GM21360 (cell line): ENCODE data around the gene SBK2.
A peak's percentile ranks its signal among the peaks of the same experiment; 100 is the strongest.

ENCODE experiments used
- ATAC-seq: cut with Tn5 transposase; IDR thresholded peaks from one replicate; pipeline ENCODE4 v1.9.1; 2021; ENCODE audit warnings: mild to moderate bottlenecking, moderate library complexity; ENCODE audit not compliant: unreplicated experiment

The SBK2 gene

DNA sequence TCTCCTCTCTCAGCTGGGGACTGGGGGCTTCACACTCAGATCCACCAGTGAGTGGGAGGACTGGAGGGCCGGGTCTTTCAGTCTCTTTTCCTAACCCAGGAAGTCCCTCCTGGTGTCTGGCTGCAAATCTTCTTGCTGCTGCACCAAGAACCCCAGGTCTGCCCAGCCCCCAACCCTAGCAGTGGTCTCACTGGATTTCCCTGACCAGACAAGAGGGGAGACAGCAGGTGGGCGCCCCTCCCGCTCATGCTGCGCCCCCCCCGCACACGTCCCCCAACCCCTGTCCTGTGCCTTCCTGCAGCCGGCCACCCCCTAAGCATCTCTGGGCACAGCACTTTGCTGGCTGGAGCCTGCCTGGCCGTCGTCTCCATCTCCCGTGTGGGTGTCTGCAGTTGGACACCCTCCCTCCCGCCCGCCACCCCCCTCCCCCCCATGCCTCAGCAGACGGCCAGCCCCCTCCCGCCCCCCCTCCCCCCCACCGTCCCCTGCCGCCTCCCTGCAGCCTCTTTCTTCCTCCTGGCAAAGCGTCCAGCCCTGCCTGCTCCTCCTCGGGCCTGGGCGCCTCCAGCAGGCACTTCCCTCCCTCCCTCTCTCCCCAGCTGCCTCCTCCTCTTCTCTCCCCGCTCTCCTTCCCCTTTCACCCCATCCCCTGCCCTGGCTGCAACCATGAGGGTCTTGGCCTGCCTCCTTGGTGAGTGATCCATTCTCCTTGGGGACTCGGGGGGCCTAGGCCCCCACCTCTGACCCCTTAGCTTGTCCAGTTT is 48.8 kb downstream of the SBK2 start, which contains the start of gene SSC5D:
TSS of gene SSC5D (plus strand) at position 513 of the 764 bp plus-strand sequence. CDS start at position 667, 154 bp downstream.
- no peak for ATAC-seq

DNA sequence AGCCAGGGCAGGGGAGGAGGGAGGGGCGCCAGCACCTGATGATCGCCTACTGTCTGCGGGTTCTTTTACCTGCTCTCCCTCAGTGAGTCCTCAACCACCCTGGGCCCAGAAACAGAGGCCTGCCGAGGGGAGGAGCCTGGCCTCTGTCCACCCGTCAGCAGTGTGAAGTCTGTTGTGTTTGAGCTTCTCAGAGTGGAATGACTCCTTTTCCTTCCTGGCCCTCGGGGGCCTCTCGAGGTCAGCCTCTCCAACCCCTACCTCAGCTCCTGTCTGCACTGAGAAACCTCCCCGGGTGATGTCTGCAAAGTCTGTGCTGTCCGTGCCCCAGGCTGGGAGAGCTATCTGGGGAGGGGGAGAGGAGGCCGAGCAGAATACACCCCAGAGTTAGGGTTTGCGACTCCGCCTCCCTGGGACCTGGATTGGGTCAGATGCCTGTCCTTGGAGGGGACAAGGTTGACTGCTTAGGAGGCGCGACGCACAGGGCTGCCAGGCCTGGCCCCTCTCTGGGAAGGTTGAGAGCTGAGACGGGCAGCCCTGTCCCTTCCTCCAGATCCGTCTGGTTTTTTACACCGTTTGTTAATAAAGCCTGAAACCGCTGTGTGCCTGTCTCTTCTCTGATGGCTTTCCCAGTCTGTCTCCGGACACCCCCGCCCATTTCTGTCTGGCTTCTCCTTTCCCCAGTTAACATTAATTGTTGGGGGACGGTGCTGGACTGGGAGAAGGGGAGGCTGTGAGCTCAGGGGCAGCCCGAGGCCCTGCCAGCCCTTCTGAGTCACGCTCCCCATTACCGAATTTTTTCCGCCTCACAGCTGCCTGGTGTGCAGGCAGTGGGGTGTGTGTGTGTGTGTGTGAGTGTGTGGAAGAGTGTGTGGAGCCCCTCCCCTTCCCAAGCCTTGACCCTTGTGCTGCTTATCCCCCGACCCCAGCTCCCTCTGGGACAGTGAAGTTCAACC is 49.7 kb downstream of the SBK2 start:
- no peak for ATAC-seq

DNA sequence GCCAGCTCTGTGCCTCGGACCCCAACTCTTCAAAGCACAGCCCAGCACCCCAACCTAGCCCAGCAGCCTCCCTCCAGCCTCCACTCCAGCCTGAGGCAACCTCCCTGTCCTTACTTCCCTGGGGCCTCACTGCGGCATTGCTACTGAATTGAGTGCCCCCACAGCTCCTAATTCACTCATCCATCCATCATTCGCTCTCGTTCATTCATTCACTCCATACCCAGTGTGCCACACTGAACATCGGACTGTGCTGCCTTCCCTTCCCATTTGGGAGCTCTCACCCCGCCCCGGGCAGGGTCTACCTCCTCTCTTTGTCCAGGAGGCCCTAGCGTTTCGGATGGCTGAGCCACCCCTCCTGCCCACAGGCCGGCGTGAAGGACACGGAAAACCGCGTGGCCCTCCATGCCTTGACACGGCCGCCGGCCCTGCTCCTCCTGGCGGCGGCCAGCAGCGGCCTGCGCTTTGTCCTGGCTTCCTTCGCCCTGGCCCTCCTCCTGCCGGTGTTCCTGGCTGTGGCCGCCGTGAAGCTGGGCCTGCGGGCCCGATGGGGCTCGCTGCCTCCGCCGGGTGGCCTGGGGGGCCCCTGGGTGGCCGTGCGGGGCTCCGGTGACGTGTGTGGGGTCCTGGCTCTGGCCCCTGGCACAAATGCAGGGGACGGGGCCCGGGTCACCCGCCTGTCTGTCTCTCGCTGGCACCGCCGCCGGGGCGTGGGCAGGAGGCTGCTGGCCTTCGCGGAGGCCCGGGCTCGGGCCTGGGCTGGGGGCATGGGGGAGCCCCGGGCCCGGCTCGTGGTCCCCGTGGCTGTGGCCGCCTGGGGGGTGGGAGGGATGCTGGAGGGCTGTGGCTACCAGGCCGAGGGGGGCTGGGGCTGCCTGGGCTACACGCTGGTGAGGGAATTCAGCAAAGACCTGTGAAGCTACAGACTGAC is 50.6 kb downstream of the SBK2 start:
- no peak for ATAC-seq

DNA sequence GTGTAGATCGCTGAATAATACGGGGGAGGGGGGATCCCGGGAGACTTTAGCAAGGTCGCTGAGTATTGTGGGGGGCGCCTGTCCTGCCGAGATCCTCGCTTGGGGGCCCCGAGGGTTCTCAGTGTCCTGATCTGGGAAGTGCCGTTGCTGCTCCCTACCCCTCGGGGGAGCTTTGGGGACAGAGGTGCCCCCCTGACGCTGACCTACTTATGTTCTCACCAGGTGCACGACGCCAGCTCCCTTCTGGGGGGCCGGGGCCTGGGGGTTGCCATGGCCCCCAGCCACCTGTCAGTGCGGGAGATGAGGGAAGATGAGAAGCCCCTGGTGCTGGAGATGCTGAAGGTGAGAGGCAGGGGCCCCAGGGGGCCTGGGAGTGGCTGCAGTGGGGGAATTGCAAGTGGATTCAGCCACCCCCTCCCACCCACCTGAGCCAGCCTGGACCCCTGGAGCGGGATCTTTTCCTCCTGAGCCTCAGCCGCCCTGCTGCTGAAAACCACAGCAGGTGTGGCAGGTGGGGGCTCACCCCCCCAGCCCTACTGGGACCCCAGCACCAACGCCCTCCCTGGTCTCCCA is 51.4 kb downstream of the SBK2 start:
- no peak for ATAC-seq

DNA sequence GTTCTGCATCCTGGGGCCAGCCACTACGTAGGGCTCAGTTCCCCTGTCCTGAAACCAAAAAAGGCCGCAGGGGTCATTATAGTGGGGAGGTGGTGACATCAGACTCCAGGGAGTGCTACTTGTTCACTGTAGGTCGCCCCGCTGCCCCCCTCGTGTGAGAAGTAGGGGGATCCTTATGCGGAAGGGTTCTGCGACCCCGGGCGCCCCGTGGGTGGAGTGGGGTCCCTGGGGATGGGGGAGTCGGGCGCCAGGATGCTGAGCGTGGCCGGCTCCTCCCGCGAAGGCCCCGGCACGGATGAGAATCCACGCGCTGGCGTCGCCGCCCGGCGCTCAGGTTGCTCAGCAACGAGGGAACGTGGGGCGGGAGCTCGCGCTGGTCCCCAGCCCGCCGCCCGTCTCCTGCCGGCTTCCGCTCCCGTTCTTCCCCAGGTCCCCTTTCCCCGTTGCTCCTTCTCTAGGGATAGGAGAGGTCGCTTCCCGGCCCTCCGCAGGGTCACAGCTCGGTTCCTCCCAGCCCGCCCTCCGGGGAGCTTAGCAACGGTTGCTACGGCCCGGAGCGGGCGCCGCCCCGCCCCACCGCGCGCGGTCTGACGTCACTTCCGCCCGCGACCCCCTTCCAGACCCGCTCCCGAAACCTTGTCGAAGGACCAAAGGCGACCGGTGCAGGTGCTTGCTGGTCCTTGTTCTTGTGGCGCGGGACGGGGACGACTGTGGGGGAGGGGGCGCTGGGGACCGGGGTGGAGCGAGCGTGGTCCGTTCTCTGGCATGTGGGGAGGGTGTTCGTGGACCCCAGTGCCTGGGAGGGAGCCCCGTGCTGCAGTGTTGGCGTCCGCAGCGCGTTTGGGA is 52.1 kb downstream of the SBK2 start, which contains the start of gene NAT14:
TSS of gene NAT14 (plus strand) at position 596 of the 846 bp plus-strand sequence. CDS start 521 bp downstream, outside the sequence.
- peak; percentile 63 for ATAC-seq

DNA sequence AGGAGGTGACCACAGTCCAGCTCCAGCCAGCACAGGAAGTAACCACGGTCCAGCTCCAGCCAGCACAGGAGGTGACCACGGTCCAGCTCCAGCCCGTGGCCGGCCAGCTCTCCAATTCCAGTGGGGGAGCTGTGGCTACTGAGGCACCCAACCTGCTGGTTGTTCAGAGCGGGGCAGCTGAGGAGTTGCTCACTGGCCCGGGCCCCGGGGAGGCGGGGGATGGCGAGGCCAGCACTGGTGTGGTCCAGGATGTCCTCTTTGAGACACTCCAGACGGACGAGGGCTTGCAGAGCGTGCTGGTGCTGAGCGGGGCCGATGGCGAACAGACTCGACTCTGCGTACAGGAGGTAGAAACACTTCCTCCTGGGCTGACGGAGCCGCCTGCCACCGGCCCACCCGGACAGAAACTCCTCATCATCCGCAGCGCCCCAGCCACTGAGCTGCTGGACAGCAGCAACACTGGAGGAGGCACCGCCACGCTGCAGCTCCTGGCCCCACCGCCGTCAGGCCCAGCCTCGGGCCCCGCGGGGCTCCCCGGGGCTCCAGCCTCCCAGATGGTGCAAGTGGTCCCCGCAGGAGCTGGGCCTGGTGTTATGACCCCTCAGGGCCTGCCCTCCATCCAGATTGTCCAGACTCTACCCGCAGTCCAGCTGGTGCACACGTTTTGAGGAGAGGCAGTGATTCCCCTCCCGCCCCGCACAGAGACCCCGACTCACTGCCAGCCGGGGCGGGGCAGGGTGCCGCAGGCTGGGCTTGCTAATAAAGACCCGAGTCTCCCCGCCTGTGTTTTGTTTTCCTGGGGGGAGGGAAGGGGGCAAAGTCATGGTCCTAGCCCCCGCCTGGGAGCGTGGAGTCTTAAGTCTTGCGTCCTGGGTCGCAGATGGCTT is 53.0 kb downstream of the SBK2 start:
- ATAC-seq: no peak

DNA sequence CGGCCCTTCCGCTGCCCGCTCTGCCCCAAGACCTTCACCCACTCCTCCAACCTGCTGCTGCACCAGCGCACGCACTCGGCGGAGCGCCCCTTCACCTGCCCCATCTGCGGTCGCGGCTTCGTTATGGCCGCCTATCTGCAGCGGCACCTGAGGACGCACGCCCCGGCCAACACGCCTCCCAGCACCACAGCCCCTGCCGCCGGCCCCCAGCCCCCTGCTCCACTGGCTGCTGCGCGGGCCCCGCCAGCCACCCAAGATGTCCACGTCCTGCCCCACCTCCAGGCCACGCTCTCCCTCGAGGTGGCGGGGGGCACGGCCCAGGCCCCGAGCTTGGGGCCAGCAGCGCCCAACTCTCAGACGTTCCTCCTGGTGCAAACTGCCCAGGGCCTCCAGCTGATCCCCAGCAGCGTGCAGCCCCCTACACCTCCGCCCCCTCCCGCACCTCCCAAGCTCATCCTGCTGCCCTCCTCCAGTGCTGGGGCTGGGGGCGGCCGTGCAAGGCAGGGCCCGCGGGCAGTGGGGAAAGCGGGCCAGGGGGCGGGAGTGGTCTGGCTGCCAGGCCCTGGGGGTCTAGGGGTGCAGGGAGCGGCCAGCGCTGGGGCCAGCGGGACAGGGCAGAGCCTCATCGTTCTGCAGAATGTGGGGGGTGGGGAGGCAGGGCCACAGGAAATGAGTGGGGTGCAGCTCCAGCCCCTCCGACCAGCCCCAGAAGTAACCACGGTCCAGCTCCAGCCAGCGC is 53.8 kb downstream of the SBK2 start:
- ATAC-seq: no peak

DNA sequence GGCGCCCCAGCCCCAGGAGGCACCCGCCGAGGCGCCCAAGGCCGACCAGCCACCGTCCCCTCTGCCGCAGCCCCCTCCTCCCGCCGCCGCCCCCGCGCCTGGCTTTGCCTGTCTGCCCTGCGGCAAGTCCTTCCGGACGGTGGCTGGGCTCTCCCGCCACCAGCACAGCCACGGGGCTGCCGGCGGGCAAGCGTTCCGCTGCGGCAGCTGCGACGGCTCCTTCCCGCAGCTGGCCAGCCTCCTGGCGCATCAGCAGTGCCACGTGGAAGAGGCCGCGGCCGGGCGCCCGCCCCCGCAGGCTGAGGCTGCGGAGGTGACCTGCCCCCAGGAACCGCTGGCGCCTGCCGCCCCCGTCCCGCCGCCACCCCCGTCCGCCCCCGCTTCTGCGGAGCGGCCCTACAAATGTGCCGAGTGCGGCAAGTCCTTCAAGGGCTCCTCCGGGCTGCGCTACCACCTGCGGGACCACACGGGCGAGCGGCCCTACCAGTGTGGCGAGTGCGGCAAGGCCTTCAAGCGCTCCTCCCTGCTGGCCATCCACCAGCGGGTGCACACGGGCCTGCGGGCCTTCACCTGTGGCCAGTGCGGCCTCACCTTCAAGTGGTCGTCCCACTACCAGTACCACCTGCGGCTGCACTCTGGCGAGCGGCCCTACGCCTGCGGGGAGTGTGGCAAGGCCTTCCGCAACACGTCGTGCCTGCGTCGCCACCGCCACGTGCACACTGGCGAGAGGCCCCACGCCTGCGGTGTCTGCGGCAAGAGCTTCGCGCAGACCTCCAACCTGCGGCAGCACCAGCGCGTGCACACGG is 54.6 kb downstream of the SBK2 start:
- ATAC-seq: no peak

DNA sequence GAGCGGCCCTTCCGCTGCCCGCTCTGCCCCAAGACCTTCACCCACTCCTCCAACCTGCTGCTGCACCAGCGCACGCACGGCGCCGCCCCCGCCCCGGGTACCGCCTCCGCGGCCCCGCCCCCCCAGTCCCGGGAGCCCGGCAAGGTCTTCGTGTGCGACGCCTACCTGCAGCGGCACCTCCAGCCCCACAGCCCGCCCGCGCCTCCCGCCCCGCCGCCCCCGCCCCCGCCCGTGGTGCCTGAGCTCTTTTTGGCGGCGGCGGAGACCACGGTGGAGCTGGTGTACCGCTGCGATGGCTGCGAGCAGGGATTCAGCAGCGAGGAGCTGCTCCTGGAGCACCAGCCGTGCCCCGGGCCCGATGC is 55.2 kb downstream of the SBK2 start:
- ATAC-seq: no peak

DNA sequence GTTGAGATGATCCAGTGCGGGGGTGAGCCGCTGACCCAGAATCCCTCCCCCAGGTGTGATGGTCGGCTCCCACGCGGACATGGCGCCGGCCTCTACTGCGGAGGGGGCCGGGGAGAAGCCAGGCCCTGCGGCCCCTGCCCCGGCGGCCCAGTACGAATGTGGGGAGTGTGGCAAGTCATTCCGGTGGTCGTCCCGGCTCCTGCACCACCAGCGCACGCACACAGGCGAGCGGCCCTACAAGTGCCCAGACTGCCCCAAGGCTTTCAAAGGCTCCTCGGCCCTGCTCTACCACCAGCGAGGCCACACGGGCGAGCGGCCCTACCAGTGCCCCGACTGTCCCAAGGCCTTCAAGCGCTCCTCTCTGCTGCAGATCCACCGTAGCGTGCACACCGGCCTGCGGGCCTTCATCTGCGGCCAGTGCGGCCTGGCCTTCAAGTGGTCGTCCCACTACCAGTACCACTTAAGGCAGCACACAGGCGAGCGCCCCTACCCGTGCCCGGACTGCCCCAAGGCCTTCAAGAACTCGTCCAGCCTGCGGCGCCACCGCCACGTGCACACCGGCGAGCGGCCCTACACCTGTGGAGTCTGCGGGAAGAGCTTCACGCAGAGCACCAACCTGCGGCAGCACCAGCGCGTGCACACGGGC is 55.7 kb downstream of the SBK2 start:
- ATAC-seq: no peak

DNA sequence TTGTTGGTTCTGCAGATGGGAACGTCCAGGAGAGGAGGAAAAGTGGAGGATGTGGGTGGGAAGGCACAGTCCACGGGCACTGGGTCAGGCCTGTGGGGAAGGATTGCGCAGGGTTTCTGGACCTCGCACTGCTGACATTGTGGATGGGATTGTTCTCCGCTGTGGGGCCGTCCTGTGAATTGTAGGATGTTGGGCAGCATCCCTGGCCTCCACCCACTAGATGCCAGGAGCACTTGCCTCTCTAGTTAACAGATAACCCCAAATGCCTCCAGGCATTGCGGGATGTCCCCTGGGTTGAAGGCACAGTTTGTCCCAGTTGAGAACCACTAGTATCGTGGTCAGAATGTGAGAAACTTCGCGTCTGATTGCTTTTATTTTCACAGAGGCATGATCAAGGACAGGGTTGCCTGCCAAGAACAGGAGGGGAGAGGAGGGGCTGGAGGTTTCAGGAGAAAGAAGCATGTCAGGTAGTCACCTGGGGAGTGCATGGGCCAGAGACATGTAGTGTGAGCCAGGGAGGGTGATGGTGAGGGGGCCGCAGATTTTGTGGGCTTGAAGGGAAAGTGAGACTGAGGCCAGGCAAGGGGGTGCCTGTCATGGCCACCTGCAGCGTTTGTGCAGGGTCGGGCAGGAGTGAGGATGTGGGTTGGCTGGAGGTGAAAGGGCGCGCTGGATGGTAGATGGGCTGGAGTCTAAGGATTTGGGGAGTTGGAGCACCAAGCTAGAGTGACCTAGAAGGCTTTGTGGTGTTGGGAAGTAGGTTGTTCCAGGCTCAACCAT is 57.3 kb downstream of the SBK2 start:
- ATAC-seq: no peak

DNA sequence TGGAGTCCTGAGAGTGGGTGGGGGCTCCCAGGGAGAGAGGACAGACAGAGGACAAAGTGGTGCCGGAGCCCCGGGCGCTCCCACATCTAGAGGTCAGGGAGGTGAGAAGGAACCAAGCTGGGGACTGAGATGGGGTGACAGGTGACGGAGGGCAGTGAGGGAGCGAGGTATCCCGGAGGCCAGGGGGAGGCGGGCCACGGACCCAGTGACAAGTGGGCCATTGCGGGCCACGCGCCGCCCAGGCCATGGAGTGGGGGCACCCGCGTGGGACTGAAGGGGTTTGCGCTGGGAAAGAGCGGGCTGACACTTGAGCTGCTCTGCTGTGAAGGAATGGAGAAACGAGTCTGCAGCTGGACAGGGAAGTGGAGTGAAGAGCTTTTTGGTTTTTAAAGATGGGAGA is 57.9 kb downstream of the SBK2 start:
- no peak for ATAC-seq
